Measurements from ENCODE around the gene KRT17.
"Not testable (repeated sequence)": the region's sequence is repeated elsewhere in the genome, so short reads cannot be mapped to it uniquely, and the experiment has no call there.

The KRT17 gene

GRCh38 chr17:41619036-41619926 is 5.1 kb downstream of the KRT17 start:
- no peak for DNase-seq

GRCh38 chr17:41618341-41619035 is 5.9 kb downstream of the KRT17 start:
- no peak for DNase-seq

GRCh38 chr17:41617698-41618097 is 6.7 kb downstream of the KRT17 start:
- DNase-seq: no peak

- no peak for DNase-seq
Measured at GRCh38 chr17:41617136-41617535, 7.2 kb downstream of the KRT17 start.

- not testable (repeated sequence) for DNase-seq
Measured at GRCh38 chr17:41616486-41616885, 7.9 kb downstream of the KRT17 start.

- DNase-seq: no peak
Measured at GRCh38 chr17:41615454-41615853, 8.9 kb downstream of the KRT17 start.

- not testable (repeated sequence) for DNase-seq
Measured at GRCh38 chr17:41614767-41615166, 9.6 kb downstream of the KRT17 start.

GRCh38 chr17:41614098-41614497 is 10.3 kb downstream of the KRT17 start:
- DNase-seq: no peak

- DNase-seq: no peak
Measured at GRCh38 chr17:41613277-41614082, 10.9 kb downstream of the KRT17 start.

GRCh38 chr17:41612376-41613160 is 11.8 kb downstream of the KRT17 start, which contains the start of gene KRT16:
Gene KRT16 (minus strand): TSS chr17:41612767. CDS start chr17:41612688, 79 bp downstream.
- not testable (repeated sequence) for DNase-seq

- no peak for DNase-seq
Measured at GRCh38 chr17:41610965-41611640, 13.3 kb downstream of the KRT17 start.

- DNase-seq: not testable (repeated sequence)
Measured at GRCh38 chr17:41610061-41610517, 14.3 kb downstream of the KRT17 start.

GRCh38 chr17:41606930-41607329 is 17.4 kb downstream of the KRT17 start:
- DNase-seq: not testable (repeated sequence)

GRCh38 chr17:41602524-41602923 is 21.9 kb downstream of the KRT17 start:
- DNase-seq: no peak

GRCh38 chr17:41600318-41600717 is 24.1 kb downstream of the KRT17 start:
- no peak for DNase-seq

- no peak for DNase-seq
Measured at GRCh38 chr17:41599680-41600079, 24.7 kb downstream of the KRT17 start.

GRCh38 chr17:41595585-41595984 is 28.8 kb downstream of the KRT17 start:
- DNase-seq: no peak

GRCh38 chr17:41594363-41594915 is 29.9 kb downstream of the KRT17 start:
- DNase-seq: no peak

GRCh38 chr17:41593306-41593981 is 30.9 kb downstream of the KRT17 start:
- DNase-seq: no peak

GRCh38 chr17:41592601-41593305 is 31.6 kb downstream of the KRT17 start:
- no peak for DNase-seq
